ENCODE data around the gene SNUPN. TPM values are rescaled to one million over a fixed set of nuclear protein-coding genes. Genes with fewer than 3 reads are reported as not detected.

Gene SNUPN
- polyA plus RNA-seq, 1 donor (not counting 4 experiments of a cell fraction or from before 2014, with no cell fraction given): 24.9 TPM

- peak; percentile 43 for FAIRE-seq
- dilution Hi-C loops (cut with MboI; ENCODE audit: extremely low pct_ligation_motif_present, low sequenced_read_pairs): no loop called here
- peak overlapping the region; percentile 77 for H3K27ac ChIP-seq (ENCODE audit: control insufficient read depth, insufficient read depth, low read length)
These were observed 46.4 kb upstream of the SNUPN start for GRCh38 chr15:75671730-75672602.

GRCh38 chr15:75669879-75670212 lies 44.3 kb upstream of the SNUPN start:
- peak; percentile 13 for FAIRE-seq
- TF ChIP-seq CTCF (optimal IDR thresholded peaks at IDR 0.05 in 1 of 3, IDR thresholded peaks at IDR 0.05 in 1 of 3, conservative IDR thresholded peaks at IDR 0.05 in 1 of 3; ENCODE audit: extremely low read depth in 1 of 3, insufficient read depth in 2 of 3, low read length in 3 of 3): no peak
- no peak for TF ChIP-seq EZH2 (IDR thresholded peaks at IDR 0.05; ENCODE audit: low read length)
- no peaks in the 10 kb centered on the region for H3K9me3 ChIP-seq (ENCODE audit: control insufficient read depth, low read depth, low read length)
- H3K27me3 ChIP-seq (ENCODE audit: control insufficient read depth, extremely low read depth, insufficient read depth, low read length): no peaks in the 10 kb centered on the region
- peak overlapping the region; percentile 80 for H3K9ac ChIP-seq (ENCODE audit: control insufficient read depth, extremely low read depth, insufficient read depth, low read length)
- peak overlapping the region; percentile 45 for H3K4me2 ChIP-seq (ENCODE audit: control insufficient read depth, extremely low read depth, insufficient read depth, low read depth, low read length)
- peaks cover 68% of the 10 kb centered on the region for H3K4me1 ChIP-seq (ENCODE audit: control insufficient read depth, extremely low read depth, insufficient read depth, low read length)
- no peaks in the 10 kb centered on the region for H3K9me1 ChIP-seq (ENCODE audit: control insufficient read depth, extremely low read depth, insufficient read depth, low read length)
- no peaks in the 10 kb centered on the region for H3K79me2 ChIP-seq (ENCODE audit: control insufficient read depth, insufficient read depth, low read length)
- H4K20me1 ChIP-seq (ENCODE audit: control insufficient read depth, extremely low read depth, insufficient read depth, low read length): no peaks in the 10 kb centered on the region
- peak overlapping the region; percentile 97 for H3K27ac ChIP-seq (ENCODE audit: control insufficient read depth, insufficient read depth, low read length)
- H3K36me3 ChIP-seq (ENCODE audit: control insufficient read depth in 2 of 2, extremely low read depth in 1 of 2, insufficient read depth in 2 of 2, low read length in 2 of 2): no peaks in the 10 kb centered on the region
- H3K4me3 ChIP-seq (ENCODE audit: control insufficient read depth in 2 of 3, extremely low read depth in 1 of 3, insufficient read depth in 2 of 3, low read depth in 1 of 3, low read length in 3 of 3): no peak overlapping the region
- no peak for DNase-seq (ENCODE audit: low read depth, low spot score)
- H2AFZ ChIP-seq (ENCODE audit: control insufficient read depth, low read length): no peak overlapping the region
- dilution Hi-C loops (cut with MboI; ENCODE audit: extremely low pct_ligation_motif_present, low sequenced_read_pairs): no loop called here

More at GRCh38 chr15:75671730-75672602, 46.4 kb upstream of the SNUPN start:
- Histone ChIP-seq H3K4me1 (ENCODE audit: control insufficient read depth, extremely low read depth, insufficient read depth, low read length) (peaks cover 52% of the 10 kb centered on the region), H4K20me1 (ENCODE audit: control insufficient read depth, extremely low read depth, insufficient read depth, low read length) (no peaks in the 10 kb centered on the region), H3K79me2 (ENCODE audit: control insufficient read depth, insufficient read depth, low read length) (no peaks in the 10 kb centered on the region), H3K9ac (ENCODE audit: control insufficient read depth, extremely low read depth, insufficient read depth, low read length) (peak overlapping the region; percentile 24), H3K9me1 (ENCODE audit: control insufficient read depth, extremely low read depth, insufficient read depth, low read length) (no peaks in the 10 kb centered on the region), H3K9me3 (ENCODE audit: control insufficient read depth, low read depth, low read length) (no peaks in the 10 kb centered on the region), H3K4me2 (ENCODE audit: control insufficient read depth, extremely low read depth, insufficient read depth, low read depth, low read length) (no peak overlapping the region), H2AFZ (ENCODE audit: control insufficient read depth, low read length) (no peak overlapping the region), H3K4me3 (ENCODE audit: control insufficient read depth in 2 of 3, extremely low read depth in 1 of 3, insufficient read depth in 2 of 3, low read depth in 1 of 3, low read length in 3 of 3) (no peak overlapping the region), H3K27me3 (ENCODE audit: control insufficient read depth, extremely low read depth, insufficient read depth, low read length) (no peaks in the 10 kb centered on the region), H3K36me3 (ENCODE audit: control insufficient read depth in 2 of 2, extremely low read depth in 1 of 2, insufficient read depth in 2 of 2, low read length in 2 of 2) (no peaks in the 10 kb centered on the region)
- DNase-seq (ENCODE audit: low read depth, low spot score): no peak
- TF ChIP-seq CTCF (optimal IDR thresholded peaks at IDR 0.05 in 1 of 3, IDR thresholded peaks at IDR 0.05 in 1 of 3, conservative IDR thresholded peaks at IDR 0.05 in 1 of 3; ENCODE audit: extremely low read depth in 1 of 3, insufficient read depth in 2 of 3, low read length in 3 of 3): no peak
- TF ChIP-seq EZH2 (IDR thresholded peaks at IDR 0.05; ENCODE audit: low read length): no peak
